Fibroblast of gingiva (primary cell): Measurements from ENCODE around the gene SERTAD1.

Source experiments
- DNase-seq: peaks from one replicate; pipeline ENCODE4 v3.0.0-alpha.2; 2011; ENCODE audit warnings: low read depth

SERTAD1 gene

DNA sequence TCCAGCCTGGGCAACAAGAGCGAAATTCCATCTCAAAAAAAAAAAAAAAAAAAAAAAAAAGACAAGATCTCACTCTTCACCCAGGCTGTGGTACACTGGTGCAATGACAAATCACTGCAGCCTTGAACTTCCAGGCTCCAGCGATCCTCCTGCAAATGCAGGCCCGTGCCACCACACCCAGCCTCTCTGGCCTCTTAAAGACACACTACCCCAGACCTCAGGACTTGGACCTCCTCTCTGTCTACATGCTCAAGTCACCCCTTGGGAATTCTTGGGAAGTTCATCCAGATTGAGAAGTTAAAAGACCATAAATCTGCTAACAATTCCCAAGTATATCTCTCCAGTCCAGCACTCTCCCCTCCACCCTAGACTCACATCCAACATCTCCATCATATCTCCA, 25.2 kb downstream of the SERTAD1 start:
- no peak for DNase-seq

DNA sequence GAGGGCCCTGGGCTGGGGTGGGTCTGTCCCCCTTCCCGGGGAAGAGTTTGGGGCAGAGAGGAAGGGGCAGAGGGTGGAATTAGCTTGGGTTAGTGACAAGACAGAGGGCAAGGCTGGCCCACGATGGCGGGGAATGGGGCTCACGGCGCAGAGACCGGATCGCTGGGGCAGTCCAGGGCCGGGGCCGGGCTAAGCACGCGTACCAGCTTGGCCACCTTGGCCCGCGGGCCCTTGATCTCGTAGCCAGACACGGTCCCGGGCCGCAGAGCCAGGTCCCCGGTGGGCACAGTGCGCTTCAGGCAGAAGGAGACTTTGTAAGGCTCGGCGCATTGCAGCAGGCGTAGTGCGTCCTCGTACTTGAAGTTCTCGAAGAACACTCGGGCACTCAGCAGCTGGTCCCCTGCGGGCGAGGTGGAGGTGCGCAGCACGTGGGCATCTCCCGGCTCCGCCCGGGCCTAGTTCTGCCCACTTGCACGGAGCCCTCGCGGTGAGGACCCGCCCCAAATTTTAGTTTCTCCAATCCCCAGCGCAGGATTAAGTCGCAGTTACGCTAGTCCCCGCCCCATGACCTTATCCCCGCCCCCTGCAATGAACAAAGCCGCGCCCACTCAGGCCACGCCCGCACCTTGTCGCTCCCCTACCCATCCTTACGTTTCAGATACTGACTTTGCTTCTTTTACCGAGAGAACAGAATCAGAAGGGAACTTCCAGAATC, 27.2 kb downstream of the SERTAD1 start:
- DNase-seq, result no peak

DNA sequence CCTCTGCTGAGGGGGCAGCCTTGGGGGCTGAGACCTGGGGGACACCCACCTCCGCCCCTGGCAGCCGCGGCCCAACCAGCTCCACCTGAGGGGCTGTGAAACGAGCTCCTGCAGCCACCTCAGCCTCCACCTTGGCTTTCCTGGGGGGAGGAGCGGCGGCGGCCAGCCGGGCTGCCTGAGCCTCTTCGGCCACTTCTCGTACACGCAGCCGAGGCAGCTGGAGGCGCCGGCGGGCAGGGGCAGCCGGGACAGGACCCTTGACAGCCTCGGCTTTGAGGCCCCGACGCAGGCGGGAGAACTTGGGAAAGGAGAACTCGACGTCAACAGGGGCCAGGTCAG, 28.3 kb downstream of the SERTAD1 start:
- no peak for DNase-seq

DNA sequence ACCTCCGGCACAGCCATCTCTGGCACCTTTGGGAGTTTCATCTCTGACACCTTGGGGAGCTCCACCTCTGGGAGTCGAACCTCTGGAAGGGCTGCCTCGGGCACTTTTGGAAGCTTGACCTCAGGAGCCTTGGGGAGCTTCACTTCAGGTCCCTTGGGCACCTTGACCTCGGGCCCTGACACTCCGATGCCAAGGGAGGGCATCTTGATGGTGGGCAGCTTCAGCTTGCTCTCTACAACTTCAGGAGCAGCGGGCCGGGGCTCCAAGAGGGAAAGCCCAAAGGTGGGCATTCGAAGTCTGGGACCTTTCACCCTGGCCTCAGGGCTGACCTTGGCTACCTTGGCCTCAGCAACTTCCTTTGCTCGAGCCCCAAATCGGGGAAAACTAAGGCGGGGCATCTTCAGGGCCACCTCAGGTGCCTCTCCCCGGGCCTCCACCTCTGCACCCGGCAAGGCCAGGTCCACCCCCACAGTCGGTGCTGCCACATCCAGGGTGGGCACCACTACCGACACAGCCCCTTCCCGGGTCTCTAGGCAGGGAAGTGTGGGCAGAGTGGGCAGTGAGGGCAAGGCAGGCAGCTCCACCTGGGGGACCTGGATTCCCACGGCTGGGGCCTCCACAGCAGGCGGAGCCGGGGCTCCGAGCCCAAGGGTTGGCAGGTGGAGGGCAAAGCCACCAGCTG, 28.8 kb downstream of the SERTAD1 start:
- DNase-seq, result no peak

DNA sequence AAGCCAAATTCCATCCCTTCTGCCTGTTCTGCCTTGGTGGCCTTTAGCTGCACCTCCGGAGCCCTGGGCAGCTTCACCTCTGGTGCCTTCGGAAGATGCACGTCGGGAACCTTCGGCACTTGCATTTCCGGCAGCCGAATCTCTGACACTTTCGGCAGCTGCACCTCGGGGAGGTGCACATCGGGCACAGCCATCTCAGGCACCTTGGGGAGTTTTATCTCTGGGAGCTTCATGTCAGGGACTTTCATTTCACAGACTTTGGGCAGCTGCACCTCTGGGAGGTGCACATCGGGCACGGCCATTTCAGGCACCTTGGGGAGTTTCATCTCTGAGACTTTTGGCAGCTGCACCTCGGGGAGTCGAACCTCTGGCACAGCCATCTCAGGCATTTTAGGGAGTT, 29.8 kb downstream of the SERTAD1 start:
- no peak for DNase-seq

DNA sequence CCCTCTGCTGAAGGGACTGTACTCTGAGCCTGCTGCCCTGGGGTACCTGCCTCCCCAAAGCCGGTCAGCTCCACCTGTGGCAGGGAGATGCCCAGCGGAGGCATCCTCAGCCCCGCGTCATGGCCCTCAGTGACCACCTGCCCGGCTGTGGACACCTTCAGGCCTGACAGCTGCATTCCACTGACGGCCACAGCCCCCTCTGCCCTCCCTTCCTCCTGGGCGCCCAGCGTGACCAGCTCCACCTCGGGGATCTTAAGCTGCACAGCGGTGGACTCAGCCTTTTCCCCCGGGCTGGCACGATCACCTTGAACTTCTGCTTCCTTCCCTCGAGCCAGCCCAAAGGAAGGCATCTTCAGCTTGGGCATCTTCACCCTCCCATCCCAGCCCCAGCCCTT, 31.0 kb downstream of the SERTAD1 start:
- DNase-seq, result no peak

DNA sequence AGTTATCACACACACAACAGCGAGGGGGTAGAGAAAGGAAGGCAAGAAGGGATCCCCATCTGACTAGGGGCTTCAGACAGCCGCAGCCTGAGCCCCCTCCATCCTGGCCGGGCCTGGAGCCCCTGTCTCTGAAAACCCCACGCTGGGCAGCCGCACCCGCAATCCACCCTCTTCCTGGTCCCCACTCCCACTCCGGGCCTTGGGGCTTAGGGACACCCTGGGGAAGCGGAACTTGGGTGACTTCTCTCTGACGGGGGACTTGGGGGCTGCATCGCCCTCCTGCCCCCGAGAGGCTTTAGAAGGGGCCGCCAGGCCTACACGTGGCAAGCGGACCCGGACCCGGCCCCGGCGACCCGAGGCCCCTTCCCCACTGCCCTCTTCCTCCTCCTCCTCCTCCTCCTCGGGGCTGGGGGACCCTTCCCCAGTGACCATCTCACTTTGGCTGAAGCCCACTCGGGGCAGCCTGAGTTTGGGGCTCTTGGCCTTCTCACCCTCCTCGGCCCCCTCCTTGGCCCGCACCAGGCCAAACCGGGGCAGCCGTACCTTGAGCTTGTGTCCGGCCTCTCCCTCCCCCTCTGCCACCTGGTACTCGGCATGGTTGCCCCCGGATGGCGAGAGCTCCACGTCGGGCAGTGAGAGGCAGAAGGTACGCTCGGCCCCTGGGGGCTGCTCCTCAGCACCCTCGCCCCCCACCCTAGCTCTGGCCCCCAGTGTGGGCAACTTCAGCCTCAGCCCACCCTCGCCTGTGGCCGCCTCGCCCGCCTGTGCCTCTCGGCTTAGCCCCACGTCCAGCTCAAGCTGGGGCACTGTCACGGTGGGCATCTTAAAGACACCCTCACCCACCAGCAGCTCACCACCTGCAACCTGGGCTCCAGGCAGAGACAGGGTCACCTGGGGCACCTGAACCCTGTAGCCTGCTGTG, 31.6 kb downstream of the SERTAD1 start:
- DNase-seq, result no peak

DNA sequence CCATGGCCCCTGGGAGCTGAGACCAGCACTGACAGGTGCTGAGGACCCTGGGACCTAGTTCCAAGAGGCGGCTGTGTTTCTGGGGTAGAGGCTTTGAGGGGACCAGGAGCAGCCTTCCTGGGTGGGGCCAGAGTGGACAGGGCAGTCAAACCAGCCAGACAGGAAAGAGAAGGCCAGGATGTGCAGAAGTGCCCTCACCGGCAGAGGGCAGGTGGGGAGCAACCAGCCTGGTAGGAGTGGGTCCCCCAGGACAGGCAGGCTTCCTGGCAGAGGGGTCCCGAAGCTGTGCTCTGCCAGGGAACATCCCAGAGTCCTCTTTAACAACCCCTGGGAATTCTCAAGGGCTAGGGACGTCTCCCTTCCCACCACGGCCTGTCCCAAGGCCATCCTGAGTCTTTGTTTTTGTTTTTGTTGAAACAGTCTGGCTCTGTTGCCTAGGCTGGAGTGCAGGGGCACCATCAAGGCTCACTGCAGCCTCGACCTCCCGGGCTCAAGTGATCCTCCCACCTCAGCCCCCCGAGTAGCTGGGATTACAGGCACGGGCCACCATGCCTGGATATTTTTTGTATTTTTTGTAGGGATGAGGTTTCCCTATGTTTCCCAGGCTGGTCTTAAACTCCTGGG, 32.8 kb downstream of the SERTAD1 start:
- DNase-seq, result no peak

DNA sequence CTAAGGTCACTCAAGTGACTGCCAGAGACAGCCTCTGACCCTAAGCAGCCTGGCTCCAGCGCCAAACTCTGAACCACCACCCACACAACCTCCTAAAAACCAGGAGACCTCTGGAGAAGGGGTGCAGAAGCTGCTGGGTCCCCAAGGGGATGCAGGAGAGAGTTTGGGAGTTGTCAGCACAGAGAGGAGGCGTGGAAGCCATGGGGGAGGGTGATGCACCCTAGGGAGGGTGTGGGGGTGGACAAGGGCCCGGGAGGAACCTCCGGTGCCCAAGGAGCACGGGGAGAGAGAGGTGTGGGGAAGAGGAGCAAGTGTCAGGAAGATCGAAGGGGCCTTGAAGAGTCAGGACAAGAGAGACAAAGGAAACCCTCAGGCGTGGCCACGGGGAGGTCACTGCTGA, 33.7 kb downstream of the SERTAD1 start:
- no peak for DNase-seq

DNA sequence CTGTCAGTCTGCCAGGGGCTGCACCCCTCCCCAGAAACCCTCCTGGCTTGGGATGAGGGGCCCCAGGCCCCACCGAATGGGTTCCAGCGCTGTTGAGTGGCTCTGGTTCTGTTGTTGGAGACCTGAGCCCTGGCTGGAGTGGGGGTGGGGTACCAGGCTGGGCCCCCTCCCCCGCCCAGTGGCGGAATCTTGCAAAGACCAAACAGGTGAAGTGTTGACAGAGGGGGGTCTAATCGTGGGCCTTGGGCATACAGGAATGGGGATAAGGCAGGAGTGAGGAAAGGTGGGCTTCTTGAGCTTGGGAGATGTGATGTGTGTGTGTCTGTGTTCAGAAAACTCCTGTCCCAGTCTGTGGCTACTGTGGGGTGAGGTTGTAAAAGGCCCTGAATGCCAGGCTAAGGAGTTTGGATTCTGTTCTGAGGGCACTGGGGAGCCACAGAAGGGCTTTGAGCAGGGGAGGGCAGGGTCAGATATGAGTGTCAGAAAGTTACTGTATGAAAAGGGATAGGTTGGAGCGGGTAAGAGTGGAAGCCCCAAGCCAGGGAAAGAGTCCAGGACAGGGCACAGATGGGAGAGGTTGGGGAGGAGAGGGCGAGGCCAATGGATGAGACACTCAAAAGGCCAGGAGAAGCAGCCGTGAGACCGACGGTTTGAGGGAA, 35.6 kb downstream of the SERTAD1 start, which contains the start of gene HIPK4:
Gene HIPK4 (minus strand): TSS at position 98 of the 659 bp plus-strand sequence. CDS start 279 bp downstream, outside the sequence.
- DNase-seq, result no peak

DNA sequence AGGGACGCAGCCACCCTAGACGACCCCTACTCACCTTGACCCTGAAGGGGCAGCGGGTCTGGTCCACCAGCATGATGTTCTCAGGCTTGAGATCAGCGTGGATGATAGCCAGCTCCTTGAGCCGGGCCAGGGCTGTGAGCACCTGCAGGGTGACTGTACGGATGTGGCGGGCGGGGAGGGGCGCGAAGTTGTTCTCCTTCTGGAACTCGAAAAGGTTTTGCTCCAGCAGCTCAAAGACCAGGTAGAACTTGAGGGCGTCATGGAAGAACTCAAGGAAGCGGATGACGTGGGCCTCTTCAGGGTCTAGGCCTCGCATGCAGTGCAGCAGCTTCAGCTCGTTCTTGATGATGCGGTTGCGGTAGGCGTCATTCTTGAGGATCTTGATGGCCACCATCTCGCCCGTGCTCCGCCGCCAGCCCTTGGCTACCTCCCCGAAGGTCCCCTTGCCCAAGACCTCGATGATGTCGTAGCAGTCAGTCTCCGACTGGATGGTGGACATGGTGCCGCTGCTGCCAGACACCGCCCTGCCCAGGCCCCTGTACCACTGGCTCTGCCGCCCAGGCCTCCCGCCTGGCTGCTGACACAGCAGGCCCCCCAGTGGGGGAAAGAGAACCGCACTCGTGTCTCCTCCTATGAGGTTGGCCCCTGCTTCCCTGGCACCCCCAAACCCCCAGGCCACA, 36.2 kb downstream of the SERTAD1 start:
- DNase-seq, result no peak

DNA sequence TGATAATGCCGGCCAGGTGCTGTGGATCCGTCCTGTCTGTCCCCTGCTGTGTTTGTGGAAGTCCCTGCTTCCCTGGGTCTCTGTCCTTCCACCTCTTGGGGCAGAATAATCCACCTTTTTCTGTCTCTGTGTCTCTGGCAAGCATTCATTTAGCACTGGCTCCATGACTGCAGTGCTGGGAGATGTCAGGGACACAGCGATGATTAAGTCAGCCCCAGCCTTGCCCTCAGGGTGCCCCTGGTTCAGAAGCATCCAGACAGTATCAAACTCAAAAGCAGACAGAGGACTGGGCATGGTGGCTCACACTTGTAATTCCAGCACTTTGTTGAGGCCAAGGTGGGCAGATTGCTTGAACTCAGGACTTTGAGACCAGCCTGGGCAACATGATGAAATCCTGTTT, 37.3 kb downstream of the SERTAD1 start:
- DNase-seq, result no peak

DNA sequence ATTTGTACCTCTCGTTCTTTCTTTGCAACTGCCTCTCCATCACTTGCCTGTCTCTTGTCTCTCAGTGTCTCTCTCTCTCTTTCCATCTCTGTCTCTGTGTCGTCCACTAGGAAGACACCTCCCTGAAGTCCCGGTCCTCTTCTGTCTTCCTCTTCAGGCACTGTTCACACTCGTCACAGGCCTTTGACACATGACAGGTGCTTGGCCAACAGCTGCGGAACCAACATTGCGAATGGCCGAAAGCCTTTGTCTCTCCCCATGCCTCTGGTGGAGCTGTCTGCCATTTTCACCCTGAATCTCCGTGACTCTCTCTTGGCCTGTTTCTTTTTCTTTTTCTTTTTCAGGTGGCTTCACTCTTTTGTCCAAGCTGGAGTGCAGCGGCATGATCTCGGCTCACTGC, 38.6 kb downstream of the SERTAD1 start:
- DNase-seq, result no peak

DNA sequence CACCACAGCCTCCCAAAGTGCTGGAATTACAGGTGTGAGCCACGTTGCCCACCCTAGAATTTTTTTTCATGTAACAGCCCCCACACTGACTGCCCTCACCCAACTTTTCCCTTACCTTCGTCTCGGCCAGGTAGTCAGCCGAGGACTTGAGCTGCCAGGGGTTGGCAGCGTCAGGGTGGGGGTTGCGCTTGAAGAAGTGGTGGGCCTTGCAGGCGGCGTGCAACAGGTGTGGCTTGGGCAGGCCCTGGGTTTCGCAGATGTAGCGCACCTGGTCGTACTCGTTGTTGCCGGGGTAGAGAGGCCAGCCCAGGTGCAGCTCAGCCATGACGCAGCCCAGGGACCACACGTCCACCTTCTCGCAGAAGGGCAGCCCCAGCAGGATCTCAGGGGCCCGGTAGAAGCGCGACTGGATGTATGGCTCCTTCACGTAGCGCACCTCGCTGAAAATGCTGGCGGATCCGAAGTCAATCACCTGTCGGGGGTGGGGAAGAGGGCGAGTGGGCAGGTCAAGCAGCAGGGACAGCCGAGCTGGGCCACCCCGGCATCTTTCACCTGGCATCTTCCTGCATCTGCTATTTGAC, 42.0 kb downstream of the SERTAD1 start:
- DNase-seq, result no peak

DNA sequence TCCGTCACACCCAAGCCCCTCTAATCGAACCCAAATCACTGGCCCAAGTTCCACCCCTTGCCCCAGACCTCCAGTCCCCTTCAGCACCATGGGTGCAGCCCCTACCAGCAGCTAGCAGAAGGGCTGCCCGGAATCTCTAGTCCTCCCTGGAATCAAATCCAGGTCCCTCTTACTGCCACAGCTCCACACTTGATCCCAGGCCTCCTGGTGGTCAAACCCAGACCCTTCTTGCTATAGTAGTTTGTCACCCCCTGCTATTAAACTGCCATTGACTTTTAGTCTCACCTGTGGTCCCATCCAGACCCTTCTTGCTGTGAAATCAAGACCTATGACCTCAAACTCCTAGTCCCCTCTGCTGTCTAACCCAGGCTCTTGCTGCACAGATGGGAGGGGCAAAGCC, 44.5 kb downstream of the SERTAD1 start:
- DNase-seq, result no peak

DNA sequence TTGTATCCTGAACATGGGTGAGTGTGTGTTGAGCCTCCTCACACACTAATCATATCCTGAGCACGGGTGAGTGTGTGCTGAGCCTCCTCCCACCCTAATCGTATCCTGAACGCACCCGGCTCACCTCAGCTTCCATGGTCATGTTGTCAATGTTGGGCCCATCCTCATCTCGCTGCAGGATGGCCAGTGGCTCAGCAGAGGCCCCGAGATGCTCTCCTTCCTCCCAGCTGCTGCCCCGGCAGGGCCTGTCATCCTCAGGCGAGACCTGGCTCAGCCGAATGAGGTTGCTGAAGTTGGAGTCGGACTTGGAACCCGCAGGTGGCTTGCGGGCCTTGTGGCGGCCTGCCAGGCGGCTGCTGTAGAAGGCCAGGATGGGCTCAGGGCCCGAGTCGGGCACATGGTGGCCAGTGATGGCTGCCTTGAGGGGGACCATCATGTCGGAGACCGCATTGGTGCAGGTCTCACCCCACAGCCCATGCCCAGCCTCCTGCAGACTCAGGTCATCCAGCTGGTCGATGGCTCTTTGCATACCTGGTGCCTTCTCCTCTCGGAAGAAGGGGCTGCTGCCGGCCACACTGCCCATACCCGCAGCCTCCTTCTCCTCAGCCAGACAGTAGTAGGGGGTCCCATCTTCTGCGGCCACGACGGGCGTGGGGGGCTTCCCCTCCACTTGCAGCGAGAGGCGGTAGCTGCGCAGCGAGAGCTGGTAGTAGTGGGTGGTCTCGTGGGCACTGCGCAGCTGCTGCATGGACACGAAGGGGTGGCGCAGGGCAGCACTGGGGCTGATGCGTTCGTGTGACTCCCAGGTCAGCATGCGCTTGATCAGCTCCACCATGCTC, 45.4 kb downstream of the SERTAD1 start:
- no peak for DNase-seq

DNA sequence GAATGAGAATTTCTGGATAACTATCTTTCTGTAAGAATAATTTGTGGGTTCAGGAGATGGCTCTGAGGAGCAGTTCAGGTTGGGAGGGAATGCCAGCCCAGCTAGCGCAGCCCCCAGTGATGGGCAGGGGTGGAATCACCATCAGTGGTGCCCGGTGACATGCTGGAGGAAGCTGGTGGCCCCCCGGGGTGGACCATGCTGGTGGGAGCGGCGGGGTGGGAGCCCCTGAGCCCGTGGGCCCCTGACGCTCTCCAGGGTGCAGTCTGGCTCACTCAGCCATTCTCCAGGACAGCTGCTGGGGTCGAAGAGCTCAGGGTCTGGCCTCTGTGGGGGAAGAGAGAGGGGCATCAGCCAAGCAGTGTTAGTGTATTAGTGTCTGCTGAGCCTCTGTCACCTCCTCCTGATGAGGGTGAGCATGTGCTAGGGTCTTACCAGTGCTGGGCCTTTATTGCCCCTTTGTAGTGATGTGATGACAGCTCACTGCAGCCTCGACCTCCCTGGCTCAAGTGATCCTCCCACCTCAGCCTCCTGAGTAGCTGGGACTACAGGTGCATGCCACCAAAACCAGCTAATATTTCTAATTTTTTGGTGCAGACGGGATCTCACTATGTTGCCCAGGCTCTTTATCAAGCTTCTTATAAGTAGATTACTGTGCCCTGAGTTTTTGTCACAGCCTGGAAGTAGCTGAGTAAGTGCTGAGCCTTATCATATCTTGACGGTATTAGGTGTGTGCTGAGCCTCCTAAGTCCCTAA, 46.2 kb downstream of the SERTAD1 start:
- no peak for DNase-seq

DNA sequence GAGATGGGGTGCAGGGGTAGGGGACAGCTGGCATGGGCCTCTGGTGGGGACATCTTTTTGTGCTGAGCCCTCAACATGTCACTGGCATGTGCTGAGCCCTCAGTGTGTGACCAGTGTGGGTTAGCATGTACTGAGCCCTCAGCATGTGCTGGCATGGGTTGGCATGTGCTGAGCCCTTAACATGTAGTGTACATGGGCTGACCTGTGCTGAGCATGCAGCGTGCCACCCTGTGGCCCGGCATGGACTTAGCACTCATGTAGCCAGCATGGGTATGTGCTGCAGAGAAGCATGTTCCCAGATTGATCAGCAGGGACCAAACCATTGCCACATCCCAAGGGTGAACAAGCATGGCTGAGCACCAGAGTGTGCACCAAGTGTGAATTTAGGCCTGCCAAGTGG, 47.3 kb downstream of the SERTAD1 start:
- no peak for DNase-seq

DNA sequence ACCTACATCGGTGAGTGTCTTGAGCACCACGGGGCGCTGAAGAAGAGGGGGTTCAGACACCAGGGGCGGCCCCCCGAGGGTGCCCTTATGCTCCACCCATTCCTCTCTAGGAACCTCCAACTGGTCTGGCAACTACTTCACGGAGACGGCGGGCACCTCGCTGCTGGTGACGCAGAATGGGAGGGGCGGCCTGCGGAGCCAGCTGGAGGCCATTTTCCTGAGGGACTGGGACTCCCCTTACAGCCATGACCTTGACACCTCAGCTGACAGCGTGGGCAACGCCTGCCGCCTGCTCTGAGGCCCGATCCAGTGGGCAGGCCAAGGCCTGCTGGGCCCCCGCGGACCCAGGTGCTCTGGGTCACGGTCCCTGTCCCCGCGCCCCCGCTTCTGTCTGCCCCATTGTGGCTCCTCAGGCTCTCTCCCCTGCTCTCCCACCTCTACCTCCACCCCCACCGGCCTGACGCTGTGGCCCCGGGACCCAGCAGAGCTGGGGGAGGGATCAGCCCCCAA, 47.9 kb downstream of the SERTAD1 start:
- DNase-seq, result no peak
